Heart left ventricle (tissue), 16 donors: ENCODE measurements around the gene KCNJ16. TPM values are rescaled to one million over a fixed set of nuclear protein-coding genes. Genes with fewer than 3 reads are reported as not detected.

Source experiments
- ATAC-seq, 4 donors: fragments of 200-7000 bp; cut with Tn5 transposase; one replicate each; pipeline ENCODE4 v1.9.1; 2020 to 2022; ENCODE audit warnings: moderate library complexity in 4 of 4, mild to moderate bottlenecking in 3 of 4, moderate number of reproducible peaks in 1 of 4
- DNase-seq, 5 donors: peaks; one replicate each; pipeline ENCODE4 v3.0.0-alpha.2; 2020
- H3K27ac ChIP-seq, 12 donors: fragments of 200-600 bp; sonication (generic) in 4 of 12; one replicate each; pipeline versions ENCODE4 v1.5.0 to v1.8.0; 2016 to 2022; ENCODE audit warnings: mild to moderate bottlenecking in 2 of 12
- H3K27me3 ChIP-seq, 9 donors: fragments of 200-600 bp; sonication (generic) in 2 of 9; one replicate each; pipeline versions ENCODE4 v1.5.1 to v1.8.0; 2016 to 2022; ENCODE audit warnings: mild to moderate bottlenecking in 3 of 9
- H3K36me3 ChIP-seq, 9 donors: fragments of 200-600 bp; sonication (generic) in 2 of 9; one replicate each; pipeline versions ENCODE4 v1.5.0 to v1.8.0; 2018 to 2022; ENCODE audit warnings: mild to moderate bottlenecking in 2 of 9
- H3K4me1 ChIP-seq, 12 donors: fragments of 200-600 bp; sonication (generic) in 4 of 12; one replicate each; pipeline versions ENCODE4 v1.5.0 to v1.8.0; 2016 to 2022; ENCODE audit warnings: mild to moderate bottlenecking in 3 of 12
- H3K4me3 ChIP-seq, 12 donors: fragments of 200-600 bp; sonication (generic) in 4 of 12; one replicate each; pipeline versions ENCODE4 v1.5.0 to v1.8.0; 2017 to 2022; ENCODE audit warnings: mild to moderate bottlenecking in 9 of 12, moderate library complexity in 4 of 12
- H3K9me3 ChIP-seq, 12 donors: fragments of 200-600 bp; sonication (generic) in 4 of 12; one replicate each; pipeline versions ENCODE4 v1.5.0 to v1.8.0; 2016 to 2022; ENCODE audit warnings: mild to moderate bottlenecking in 1 of 12
- POLR2A ChIP-seq, 2 donors: fragments of 450-650 bp; IDR thresholded peaks; one replicate each; pipeline ENCODE4 v1.6.1; 2017; ENCODE audit warnings: antibody characterized with exemption in 2 of 2, mild to moderate bottlenecking in 2 of 2, moderate library complexity in 2 of 2
- WGBS, 4 donors: extraction: QIAGEN DNeasy Blood & Tissue Kit in 2 of 4; methylation state at CpG; one replicate each; pipeline versions ENCODE4 v1.1.5 to v1.1.7; 2013 to 2018; 5-methylcytosine and 5-hydroxymethylcytosine counted together
- intact Hi-C, 10 donors: fragments of 100-400 bp; cut with DNase I; formaldehyde crosslinking; loops; one replicate each; pipeline versions ENCODE4 v1.11.1 to v1.14.2; 2022
- polyA plus RNA-seq, 2 donors: library from polyadenylated mRNA; stranded (reverse); fragments of 200-250 nt; gene quantifications; one replicate each; pipeline ENCODE4 v1.2.3, GENCODE V29; 2013
- total RNA-seq, 9 donors: library from RNA; depleted of rRNA in 2 of 9; stranded (reverse); fragments of >200 nt in 2 of 9; fragmentation: NEBNext Ultra II Directional in 3 of 9; extraction: Animal tissue kit (Norgen Biotek cat#: 25700) in 3 of 9; gene quantifications; one replicate each; pipeline versions ENCODE4 v1.1.0 to v1.2.4, GENCODE V29; 2016 to 2023
- TF ChIP-seq, protein P1 (sequence below), 12 donors: fragments of 200-600 bp; sonication (generic) in 4 of 12; IDR thresholded peaks; one replicate each; pipeline versions ENCODE4 v1.5.0 to v1.8.0; 2018 to 2022; ENCODE audit warnings: antibody characterized with exemption in 12 of 12, mild to moderate bottlenecking in 5 of 12
- donor health status: ischemic (EF 13 %, LVEDD 7.1; RV severe dilation, severe dysfunction).
- donor health status: healthy with polysubstance abuse.
- donor health status: DM: no; HTN: yes; CAD: no.
- donor health status: DM: no; HTN: no; CAD: no.
- donor health status: ischemic (EF 25% LVEDD 6.9; RV normal size, moderate dysfunction).
- donor health status: ischemic (EF 25% LVEDD 5.7; RV mildly dilated, moderate dysfunction).
- donor health status: healthy.
- donor health status: DM: yes; HTN: yes; CAD: no.
- donor health status: ischemic (EF 35%, LVEDD 5.7; RV mildly dilated, moderate dysfunction).
- donor health status: nonischemic (EF 11% LVEDD 7.7; RV severe dilation, severe dysfunction).
- donor health status: DM: yes; HTN: yes; CAD: no.
- donor health status: PGD.
- donor health status: ischemic (EF 29% LVEDD 5.4; RV normal size, mild dysfunction).
- donor health status: nonischemic (EF 23%, LVEDD 6.1; RV moderate dilation, normal function).

Gene KCNJ16
- total and polyA plus RNA-seq, 11 donors, result 0.04 to 0.34 TPM; not detected in 9

DNA sequence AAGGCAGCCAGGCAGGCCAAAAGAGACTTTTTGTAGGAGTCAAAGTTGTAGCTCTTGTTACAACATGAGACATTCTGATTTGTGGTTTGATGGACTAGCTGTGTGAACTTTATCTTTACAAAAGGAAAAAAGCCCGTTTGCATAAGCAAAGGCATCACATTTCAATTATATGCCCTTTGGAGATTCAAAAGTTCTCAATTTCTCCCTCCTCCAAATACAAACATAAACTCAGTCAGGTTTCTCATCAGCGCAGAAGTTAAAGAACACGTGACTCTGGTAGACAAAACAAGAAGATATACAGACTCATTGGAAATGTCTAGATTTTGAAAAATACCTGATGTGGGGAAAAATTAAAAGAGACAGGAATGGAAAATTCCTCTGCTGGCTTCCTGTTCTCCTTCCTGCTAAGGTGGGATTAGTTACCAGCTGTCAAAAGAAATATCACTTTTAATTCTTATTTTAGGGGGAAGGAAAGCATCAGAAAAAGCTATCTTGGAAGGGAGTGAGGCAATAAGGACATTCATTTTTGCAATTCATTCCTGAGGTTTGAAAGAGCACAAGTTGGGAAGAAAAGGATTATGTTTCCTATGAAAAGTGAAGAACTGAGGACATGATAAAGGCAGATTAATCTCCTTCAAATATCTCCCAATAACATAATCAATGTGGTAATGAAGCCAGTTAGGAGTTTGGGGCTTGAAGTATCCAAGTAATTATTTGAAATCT, 4.6 kb upstream of the KCNJ16 start:
- ATAC-seq (no peak), DNase-seq (no peak)
- Histone ChIP-seq H3K4me3 (no peak overlapping the region), H3K9me3 (no peaks in the 10 kb centered on the region), H3K27ac (no peak overlapping the region), H3K4me1 (peaks cover 0 to 5% (median 0%) of the 10 kb centered on the region in 12 donors), H3K27me3 (no peaks in the 10 kb centered on the region), H3K36me3 (no peaks in the 10 kb centered on the region)
- intact Hi-C loops, result loop anchor here in 1 of 10 donors (10.0 kb wide), 1 partner anchor 64 kb away; no protein-coding TSS in a partner anchor
- WGBS, 4 donors, result 53 to 74% (median 68%) methylated on average over 3 of the region's 3 CpGs
- TF ChIP-seq, protein P1, sequence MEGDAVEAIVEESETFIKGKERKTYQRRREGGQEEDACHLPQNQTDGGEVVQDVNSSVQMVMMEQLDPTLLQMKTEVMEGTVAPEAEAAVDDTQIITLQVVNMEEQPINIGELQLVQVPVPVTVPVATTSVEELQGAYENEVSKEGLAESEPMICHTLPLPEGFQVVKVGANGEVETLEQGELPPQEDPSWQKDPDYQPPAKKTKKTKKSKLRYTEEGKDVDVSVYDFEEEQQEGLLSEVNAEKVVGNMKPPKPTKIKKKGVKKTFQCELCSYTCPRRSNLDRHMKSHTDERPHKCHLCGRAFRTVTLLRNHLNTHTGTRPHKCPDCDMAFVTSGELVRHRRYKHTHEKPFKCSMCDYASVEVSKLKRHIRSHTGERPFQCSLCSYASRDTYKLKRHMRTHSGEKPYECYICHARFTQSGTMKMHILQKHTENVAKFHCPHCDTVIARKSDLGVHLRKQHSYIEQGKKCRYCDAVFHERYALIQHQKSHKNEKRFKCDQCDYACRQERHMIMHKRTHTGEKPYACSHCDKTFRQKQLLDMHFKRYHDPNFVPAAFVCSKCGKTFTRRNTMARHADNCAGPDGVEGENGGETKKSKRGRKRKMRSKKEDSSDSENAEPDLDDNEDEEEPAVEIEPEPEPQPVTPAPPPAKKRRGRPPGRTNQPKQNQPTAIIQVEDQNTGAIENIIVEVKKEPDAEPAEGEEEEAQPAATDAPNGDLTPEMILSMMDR (IDR thresholded peaks at IDR 0.05), result no peak
- TF ChIP-seq POLR2A (IDR thresholded peaks at IDR 0.05), result no peak

GRCh38 chr17:70071127-70071526, 3.9 kb upstream of the KCNJ16 start:
- WGBS, 4 donors, result 94 to 97% (median 96%) methylated on average over 4 of the region's 4 CpGs
- Histone ChIP-seq H3K36me3 (no peaks in the 10 kb centered on the region), H3K9me3 (no peaks in the 10 kb centered on the region), H3K27me3 (no peaks in the 10 kb centered on the region), H3K4me1 (peaks cover 0 to 5% (median 0%) of the 10 kb centered on the region in 12 donors), H3K27ac (no peak overlapping the region), H3K4me3 (no peak overlapping the region)
- intact Hi-C loops, result loop anchor here in 1 of 10 donors (10.0 kb wide), 1 partner anchor 64 kb away; no protein-coding TSS in a partner anchor
- TF ChIP-seq, protein P1 (IDR thresholded peaks at IDR 0.05), result no peak
- no peak for TF ChIP-seq POLR2A (IDR thresholded peaks at IDR 0.05)
- DNase-seq, result no peak
- no peak for ATAC-seq

GRCh38 chr17:70071620-70072019, 3.4 kb upstream of the KCNJ16 start:
- Histone ChIP-seq H3K27ac (no peak overlapping the region), H3K4me1 (peaks cover 0 to 5% (median 0%) of the 10 kb centered on the region in 12 donors), H3K36me3 (no peaks in the 10 kb centered on the region), H3K9me3 (no peaks in the 10 kb centered on the region), H3K4me3 (no peak overlapping the region), H3K27me3 (no peaks in the 10 kb centered on the region)
- intact Hi-C loops, result loop anchor here in 1 of 10 donors (10.0 kb wide), 1 partner anchor 63 kb away; no protein-coding TSS in a partner anchor
- TF ChIP-seq, protein P1 (IDR thresholded peaks at IDR 0.05), result no peak
- no peak for TF ChIP-seq POLR2A (IDR thresholded peaks at IDR 0.05)
- DNase-seq, result no peak
- WGBS, 4 donors, result 97 to 100% (median 99%) methylated on average over 1 of the region's 1 CpG
- ATAC-seq, result no peak

- H3K27me3 ChIP-seq, result no peaks in the 10 kb centered on the region
- intact Hi-C loops, result loop anchor here in 1 of 10 donors (10.0 kb wide), 1 partner anchor 62 kb away; no protein-coding TSS in a partner anchor
- H3K4me1 ChIP-seq, result peaks cover 0 to 5% (median 0%) of the 10 kb centered on the region in 12 donors
- H3K36me3 ChIP-seq, result no peaks in the 10 kb centered on the region
- no peaks in the 10 kb centered on the region for H3K9me3 ChIP-seq
- TF ChIP-seq POLR2A (IDR thresholded peaks at IDR 0.05), result no peak
- TF ChIP-seq, protein P1 (IDR thresholded peaks at IDR 0.05), result no peak
- no peak overlapping the region for H3K4me3 ChIP-seq
- 69 to 78% (median 75%) methylated on average over 5 of the region's 5 CpGs for WGBS, 4 donors
- DNase-seq, result no peak
- no peak for ATAC-seq
- peak overlapping the region in 1 of 12 donors; percentile 30 for H3K27ac ChIP-seq
Measured at GRCh38 chr17:70072546-70073309, 2.3 kb upstream of the KCNJ16 start.
